22Rv1 (cell line): ENCODE data around the gene LARP4.

Experiments
- H3K27ac ChIP-seq: fragments of 450-650 bp; 2 replicates; pipeline ENCODE4 v1.5.1; 2017
- ZFX ChIP-seq: fragments of 450-650 bp; IDR thresholded peaks from 2 replicates; pipeline ENCODE4 v1.6.1; 2017; ENCODE audit warnings: antibody characterized with exemption, borderline replicate concordance
- TF ChIP-seq, protein P1 (sequence below): fragments of 450-650 bp; IDR thresholded peaks from 2 replicates; pipeline ENCODE4 v1.5.1; 2017; ENCODE audit warnings: mild to moderate bottlenecking

Gene LARP4

GRCh38 chr12:50506753-50507473 is 106.2 kb downstream of the LARP4 start:
- no peak for TF ChIP-seq ZFX
- TF ChIP-seq, protein P1, sequence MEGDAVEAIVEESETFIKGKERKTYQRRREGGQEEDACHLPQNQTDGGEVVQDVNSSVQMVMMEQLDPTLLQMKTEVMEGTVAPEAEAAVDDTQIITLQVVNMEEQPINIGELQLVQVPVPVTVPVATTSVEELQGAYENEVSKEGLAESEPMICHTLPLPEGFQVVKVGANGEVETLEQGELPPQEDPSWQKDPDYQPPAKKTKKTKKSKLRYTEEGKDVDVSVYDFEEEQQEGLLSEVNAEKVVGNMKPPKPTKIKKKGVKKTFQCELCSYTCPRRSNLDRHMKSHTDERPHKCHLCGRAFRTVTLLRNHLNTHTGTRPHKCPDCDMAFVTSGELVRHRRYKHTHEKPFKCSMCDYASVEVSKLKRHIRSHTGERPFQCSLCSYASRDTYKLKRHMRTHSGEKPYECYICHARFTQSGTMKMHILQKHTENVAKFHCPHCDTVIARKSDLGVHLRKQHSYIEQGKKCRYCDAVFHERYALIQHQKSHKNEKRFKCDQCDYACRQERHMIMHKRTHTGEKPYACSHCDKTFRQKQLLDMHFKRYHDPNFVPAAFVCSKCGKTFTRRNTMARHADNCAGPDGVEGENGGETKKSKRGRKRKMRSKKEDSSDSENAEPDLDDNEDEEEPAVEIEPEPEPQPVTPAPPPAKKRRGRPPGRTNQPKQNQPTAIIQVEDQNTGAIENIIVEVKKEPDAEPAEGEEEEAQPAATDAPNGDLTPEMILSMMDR: no peak
- H3K27ac ChIP-seq: no peak overlapping the region

DNA sequence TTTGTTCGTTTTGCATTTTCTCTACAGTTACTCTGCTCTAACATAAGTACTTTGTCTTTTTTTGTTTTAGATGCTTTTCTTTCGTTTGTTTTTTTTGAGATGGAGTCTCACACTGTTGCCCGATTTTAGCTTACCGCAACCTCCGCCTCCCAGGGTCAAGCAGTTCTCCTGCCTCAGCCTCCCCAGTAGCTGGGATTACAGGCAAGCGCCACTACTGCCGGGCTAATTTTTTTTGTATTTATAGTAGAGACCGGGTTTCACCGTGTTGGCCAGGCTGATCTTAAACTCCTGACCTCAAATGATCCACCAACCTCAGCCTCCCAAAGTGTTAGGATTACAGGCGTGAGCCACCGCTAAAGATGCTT is 106.8 kb downstream of the LARP4 start:
- no peak for TF ChIP-seq ZFX
- TF ChIP-seq, protein P1: no peak
- no peak overlapping the region for H3K27ac ChIP-seq

- TF ChIP-seq ZFX: no peak
- TF ChIP-seq, protein P1: no peak
- no peak overlapping the region for H3K27ac ChIP-seq
Measured at GRCh38 chr12:50507930-50508329, 107.2 kb downstream of the LARP4 start.

DNA sequence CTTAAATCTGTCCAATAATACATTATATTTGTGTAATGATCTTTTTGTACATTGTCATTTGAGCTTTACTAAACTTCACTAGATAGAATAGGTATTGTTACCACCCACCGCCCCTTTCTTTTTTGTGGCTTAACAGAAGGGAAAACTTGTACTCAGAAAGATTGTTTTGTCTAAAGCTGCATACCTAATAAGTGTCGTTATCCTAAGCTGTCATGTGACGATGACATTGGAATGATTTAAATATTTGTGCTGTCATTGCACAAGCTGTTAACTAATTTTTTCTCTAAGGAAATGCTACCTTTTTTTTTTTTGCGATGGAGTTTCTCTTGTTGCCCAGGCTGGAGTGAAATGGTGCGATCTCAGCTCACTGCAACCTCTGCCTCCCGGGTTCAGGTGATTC is 107.7 kb downstream of the LARP4 start:
- TF ChIP-seq, protein P1: no peak
- TF ChIP-seq ZFX: no peak
- no peak overlapping the region for H3K27ac ChIP-seq

- TF ChIP-seq ZFX: no peak
- TF ChIP-seq, protein P1: no peak
Measured at GRCh38 chr12:50508970-50509663, 108.4 kb downstream of the LARP4 start.

DNA sequence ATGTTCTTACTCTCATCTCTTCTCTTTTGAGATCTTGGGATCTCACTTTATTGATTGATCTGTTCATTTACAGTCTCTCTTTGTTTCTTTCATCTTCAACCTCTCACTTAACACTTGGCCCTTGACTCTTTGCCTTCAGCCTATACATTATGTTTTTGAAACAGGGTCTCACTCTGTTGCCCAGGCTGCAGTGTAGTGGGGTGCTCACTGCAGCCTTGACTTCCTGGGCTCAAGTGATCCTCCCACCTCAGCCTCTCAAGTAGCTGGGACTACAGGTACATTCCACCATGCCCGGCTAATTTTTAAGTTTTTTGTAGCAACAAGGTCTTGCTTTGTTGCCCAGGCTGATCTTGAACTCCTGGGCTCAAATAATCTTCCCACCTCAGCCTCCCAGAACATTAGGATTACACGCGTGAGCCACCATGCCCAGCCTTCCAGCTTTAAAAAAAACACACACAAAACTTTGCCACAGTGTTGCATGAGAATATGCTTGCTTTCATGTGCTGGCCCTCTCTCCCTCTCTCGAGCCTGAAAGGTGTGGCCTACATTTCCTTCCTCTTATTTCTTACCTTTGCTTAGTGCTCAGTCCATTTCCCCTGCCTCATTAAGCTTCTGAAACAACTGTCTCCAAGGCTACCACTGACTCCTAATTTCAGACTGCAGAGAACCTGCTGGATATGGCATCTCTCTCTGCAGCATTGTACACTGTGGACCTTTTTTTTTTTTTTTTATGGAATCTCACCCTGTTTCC is 114.0 kb downstream of the LARP4 start:
- TF ChIP-seq ZFX: no peak
- TF ChIP-seq, protein P1: no peak
- no peak overlapping the region for H3K27ac ChIP-seq

More at GRCh38 chr12:50508970-50509663, 108.4 kb downstream of the LARP4 start:
- no peak overlapping the region for H3K27ac ChIP-seq

- no peak overlapping the region for H3K27ac ChIP-seq
- TF ChIP-seq, protein P1: no peak
- TF ChIP-seq ZFX: no peak
Measured at GRCh38 chr12:50515587-50515986, 114.9 kb downstream of the LARP4 start.
